Endometrial microvascular endothelial cells (primary cell): ENCODE measurements around the gene MYH9. TPM values are rescaled to one million over a fixed set of nuclear protein-coding genes. Genes with fewer than 3 reads are reported as not detected.
"Not testable (repeated sequence)": the region's sequence is repeated elsewhere in the genome, so short reads cannot be mapped to it uniquely, and the experiment has no call there.

ENCODE experiments used
- in situ Hi-C: cut with HindIII; loops from 2 replicates; pipeline ENCODE4 v1.10.0; 2017; ENCODE audit warnings: low sequenced_read_pairs, low pct_unique_long_range_greater_than_20kb; ENCODE audit errors: inconsistent ontology term
- total RNA-seq: library from RNA; depleted of rRNA; stranded (reverse); fragments of >200 nt; gene quantifications from one replicate; pipeline ENCODE4 v1.2.3, GENCODE V29; 2015; ENCODE audit errors: inconsistent ontology term

Gene MYH9
- total RNA-seq, 1 donor from 2014 or later = 887 TPM

DNA sequence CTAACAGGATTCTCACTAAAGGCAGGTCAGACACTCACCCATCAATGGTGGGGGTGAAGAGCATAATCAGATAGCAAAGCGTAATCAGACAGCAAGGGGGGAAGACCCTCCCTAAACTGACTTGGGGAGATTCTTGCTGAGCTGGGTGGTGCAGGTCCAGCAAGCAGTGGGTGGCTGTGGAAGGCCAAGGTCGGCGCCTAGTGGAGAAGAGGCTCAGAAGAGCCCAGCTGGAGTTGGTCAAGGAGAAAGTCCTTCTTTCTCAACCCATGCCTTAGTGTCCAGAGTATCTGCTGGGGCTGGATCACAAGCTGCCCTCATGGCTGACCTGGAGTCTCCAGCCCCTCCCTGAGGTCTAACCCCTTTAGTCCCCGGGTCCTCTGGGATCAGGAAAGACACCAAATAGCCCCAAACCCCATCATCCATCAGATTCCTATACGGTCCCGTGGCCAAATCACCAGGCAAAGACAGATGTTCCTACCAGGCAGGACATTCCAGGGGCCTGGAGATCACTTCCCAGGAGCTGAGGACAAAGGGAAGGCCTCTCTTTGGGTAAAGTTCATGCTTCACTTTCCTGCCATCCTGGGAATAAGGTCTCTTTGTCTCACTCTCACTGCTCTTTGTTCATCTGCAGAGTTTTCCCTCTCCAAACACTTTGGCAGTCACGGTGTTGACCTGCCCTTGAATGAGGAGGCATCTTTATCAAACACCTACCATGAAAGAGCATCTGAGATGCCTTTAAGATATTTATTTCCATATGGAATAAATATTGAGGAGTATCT lies 123.7 kb downstream of the MYH9 start:
- in situ Hi-C loops = not testable (repeated sequence)

DNA sequence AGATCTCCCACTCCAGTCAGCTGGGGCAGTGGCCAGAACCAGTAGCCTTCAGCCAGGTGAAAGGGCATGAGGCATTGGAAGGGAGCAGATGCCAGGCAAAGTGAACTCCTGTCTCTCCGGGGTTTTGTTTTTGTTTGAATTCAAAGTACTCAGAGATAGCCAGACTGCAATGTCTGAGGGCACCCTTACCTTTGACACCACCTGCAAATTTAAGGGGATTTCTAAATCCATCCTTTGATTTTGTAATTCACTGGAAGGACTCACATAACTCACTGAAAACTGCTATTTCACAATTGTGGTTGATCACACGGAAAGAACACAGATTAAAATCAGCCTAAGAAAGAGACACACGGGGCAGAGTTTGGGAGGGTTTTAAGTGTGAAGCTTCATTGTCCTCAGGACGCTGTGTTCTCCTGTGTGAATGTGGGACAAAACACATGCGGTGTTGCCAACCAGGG lies 124.5 kb downstream of the MYH9 start:
- in situ Hi-C loops = not testable (repeated sequence)

DNA sequence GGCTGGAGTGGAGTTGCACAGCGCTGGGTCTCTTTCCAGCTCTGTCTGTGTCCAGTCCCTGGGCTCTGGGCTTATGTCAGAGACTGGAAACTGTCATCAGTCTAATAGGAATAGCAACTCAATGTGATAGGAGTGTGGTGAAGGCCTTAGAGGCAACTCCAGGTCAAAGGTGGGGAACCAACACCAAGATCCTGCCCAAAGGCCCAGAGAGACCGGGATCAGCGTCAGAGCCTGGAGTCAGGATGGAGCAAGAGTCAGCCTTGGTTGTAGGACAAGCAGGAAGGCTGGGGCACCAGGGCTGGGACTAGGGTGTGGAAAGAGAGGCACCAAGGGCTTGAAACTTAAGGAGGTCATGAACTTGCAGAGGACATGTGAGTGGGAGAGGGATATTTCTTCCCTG lies 125.5 kb downstream of the MYH9 start:
- in situ Hi-C loops = not testable (repeated sequence)

DNA sequence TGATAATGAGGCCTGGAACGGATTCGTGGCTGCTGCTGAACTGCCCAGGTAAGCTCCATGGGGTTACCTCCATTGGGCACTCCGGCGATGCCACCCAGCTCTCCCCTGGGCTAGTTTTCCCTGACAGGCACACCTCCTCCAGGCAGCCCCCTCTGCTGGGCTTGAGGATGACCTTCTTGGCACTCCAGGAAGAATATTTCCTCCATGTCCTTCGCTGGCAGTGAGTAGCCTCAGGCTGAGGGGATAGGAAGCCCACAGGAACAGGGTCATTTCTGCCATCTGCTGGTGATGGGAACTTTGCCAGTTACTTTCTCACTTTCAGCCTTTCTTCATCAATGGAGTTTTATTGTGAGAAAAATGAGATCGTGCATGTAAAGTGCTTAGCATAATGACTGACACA lies 126.1 kb downstream of the MYH9 start:
- in situ Hi-C loops = not testable (repeated sequence)

DNA sequence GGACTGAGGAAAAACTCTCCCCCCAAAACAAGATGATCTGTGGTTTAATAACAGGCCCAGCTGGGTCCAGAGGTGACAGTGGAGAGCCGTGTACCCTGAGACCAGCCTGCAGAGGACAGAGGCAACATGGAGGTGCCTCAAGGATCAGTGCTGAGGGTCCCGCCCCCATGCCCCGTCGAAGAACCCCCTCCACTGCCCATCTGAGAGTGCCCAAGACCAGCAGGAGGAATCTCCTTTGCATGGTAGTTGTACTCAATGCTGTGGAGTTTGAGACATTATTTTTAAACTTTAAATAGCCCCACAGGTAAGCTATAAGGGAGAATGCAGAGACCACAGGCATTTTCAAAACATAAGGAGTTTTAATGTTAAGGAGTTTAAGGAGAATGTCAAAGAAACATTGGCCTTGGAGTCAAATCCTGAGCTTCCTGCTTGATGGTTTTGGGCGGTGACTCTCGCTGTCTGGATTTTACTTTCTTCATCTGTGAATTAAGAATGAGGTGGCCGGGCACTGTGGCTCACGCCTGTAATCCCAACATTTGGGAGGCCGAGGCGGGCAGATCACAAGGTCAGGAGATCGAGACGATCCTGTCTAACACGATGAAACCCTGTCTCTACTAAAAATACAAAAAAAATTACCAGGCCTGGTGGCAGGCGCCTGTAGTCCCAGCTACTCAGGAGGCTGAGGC lies 128.0 kb downstream of the MYH9 start:
- in situ Hi-C loops = no loop called here

DNA sequence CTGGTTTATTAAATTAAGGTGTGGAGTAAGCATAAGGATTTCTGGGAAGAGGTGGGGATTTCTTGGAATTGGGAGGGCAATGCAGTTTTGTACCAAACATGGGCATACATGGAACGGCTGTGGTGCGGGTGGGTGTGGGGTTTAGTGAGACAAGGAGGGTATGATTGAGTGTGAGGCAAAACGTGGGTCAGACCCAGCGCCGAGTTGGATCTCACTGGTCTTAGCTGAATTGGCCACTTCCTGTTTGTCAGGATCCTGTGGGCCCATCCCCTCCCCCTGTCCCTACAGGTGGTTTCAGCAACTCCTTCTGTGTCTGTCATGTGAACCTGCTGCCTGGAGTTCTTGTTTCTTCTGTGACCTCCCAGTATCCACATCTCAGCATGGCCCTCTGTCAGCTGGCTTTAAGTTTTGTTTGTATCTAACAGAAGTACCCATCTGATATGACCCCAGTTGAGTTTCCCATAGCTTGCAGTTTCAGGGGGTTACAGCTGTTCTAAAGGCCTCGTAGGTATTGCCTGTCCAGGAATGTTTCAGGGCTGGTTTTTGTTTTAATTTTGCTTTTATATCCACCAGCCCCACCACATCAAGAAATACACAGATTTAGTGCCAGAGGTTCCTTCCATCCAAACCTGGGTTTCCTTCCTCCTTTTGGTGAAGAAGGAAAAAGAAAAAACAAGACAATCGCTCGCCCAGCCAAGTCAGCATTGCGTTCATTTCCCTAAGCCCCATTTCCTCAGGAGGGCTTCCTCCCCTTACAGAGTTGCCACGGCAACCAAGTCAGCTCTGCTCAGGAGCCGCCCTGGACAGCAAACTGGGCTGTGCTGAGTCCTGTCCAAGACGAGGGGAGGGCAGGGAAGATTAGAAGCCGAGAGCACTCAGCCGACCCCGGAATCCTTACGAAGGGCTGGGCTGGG lies 128.8 kb downstream of the MYH9 start:
- in situ Hi-C loops = no loop called here

DNA sequence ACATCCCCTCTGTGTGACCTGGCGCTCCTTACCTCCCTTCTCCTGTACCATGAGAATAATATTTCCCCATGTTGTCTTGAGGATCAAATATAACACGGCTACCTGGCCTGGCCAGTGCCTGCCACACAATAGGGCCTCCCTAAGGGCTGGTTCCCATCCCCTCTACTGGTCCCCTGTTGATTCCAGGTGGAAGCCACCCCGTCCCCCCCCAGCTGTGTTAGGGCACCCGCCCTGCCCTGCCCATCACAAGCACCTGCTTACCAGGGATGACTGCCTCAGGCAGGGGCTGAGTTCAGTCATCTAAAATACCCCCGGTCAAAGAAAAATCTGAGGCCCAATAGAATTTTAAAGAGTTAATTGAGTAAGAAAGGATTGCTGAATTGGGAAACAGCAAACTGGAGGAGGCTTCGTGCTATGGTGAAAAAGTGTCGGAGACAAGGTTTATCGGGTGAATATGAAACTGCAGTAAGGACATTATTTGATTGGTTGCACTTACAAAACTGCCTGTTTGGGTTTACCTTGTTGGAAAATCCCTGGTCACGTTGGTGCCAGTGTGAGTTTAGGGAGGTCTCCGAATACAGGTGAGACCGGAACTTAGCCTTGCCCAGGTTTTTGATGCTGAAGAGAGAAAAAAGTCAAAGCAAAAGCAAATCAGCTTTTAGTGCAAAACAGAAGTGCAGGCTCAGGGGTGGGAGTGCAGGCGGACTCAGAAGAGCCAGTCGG lies 129.7 kb downstream of the MYH9 start:
- in situ Hi-C loops = no loop called here

DNA sequence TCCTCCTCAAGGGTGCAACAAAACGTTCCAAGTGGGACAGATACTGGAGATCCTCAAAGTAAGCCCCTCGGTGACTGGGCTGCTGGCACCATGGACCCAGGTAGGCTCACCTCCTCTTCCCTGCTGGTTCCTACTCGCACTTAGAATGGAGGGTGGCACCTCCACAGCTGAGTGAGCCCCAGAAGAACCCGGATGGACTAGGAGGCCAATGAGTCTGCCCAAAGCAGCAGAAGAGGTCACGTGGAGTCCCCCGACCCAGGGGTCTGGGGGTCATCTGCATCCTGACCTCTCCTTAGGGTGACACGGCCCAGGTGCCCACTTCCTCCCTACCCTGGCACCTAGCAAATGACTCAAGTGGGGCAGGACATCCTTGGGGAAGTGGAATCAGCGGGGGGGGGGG lies 130.5 kb downstream of the MYH9 start:
- in situ Hi-C loops = no loop called here

DNA sequence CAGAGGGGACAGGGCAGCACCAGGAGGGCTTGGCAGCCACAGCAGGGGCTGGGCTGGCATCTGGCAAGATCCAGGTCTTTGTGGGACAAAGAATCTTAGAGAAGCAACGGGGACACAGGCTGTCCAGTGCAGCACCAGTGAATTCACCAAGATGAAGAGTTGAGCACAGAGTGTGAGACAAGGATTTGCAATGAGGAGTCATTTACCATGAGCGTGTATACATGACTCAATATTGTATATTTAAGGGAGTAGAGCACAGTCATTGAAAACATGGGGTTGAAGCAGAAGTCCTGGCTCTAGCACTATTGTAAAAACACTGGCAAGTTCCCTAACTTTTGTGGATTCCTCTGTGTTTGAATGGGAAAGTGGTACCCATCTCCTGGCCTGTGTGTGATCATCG lies 131.3 kb downstream of the MYH9 start:
- in situ Hi-C loops = no loop called here

DNA sequence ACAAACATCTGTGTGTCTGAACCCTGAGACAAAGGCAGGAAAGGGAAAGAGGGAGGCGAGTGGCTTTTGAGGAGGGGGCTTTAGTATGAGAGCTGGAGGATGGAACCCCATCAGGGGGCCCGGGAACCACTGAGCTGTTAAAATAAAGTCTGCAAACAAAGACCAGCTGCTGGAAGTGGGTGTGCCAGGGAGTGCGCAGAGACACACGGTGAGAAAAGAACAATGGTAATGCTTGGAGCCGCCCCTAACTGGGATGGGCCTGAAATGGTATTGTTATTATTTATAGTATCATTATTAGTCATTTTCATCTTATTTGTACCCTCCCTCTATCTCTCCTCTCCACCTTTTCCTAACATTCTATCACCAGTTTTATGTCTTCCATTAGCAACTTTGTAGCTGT lies 132.2 kb downstream of the MYH9 start:
- in situ Hi-C loops = not testable (repeated sequence)

DNA sequence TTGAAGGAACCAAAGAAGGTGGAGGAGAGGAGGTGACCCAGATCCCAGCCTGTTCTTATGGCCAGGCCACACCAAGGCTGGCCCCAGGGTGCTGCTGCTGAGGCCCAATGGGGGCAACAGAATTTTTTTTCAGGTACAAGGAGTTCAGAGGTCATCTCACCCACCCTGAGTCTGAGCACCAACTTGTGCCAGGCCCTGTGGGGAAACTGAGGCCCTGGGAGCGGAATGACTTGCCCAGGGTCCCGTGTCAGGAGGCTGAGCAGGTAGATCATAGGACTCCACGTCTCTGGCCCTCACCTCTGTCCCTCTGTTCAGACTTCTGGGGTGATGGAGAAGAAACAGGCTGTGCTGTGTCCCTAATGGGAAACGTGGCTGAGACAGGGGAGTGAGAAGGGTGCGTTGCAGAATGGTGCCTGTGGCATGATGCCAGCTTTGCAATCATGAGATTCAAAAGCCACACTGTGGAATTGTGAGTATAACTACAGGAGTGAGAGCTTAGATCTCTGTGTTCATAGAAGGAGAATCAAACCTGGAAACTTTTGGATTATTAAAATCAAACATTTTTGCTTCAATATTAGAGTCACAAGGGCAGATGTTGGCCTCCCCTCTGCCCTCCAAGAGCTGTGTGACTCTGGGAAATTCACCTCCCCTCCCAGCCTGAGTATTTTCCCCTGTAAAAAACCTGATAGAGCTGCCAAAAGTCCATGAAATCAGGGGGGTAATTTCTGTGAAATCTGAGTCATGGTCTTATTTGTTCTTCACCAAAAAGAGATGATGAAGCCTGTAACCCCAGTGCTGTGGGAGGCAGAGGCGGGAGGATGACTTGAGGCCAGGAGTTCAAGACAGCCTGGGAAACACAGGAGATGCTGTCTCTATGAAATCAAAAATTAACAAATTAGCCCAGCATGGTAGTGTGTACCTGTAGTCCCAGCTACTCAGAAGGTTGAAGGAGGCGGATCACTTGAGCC lies 134.0 kb downstream of the MYH9 start:
- in situ Hi-C loops = no loop called here

DNA sequence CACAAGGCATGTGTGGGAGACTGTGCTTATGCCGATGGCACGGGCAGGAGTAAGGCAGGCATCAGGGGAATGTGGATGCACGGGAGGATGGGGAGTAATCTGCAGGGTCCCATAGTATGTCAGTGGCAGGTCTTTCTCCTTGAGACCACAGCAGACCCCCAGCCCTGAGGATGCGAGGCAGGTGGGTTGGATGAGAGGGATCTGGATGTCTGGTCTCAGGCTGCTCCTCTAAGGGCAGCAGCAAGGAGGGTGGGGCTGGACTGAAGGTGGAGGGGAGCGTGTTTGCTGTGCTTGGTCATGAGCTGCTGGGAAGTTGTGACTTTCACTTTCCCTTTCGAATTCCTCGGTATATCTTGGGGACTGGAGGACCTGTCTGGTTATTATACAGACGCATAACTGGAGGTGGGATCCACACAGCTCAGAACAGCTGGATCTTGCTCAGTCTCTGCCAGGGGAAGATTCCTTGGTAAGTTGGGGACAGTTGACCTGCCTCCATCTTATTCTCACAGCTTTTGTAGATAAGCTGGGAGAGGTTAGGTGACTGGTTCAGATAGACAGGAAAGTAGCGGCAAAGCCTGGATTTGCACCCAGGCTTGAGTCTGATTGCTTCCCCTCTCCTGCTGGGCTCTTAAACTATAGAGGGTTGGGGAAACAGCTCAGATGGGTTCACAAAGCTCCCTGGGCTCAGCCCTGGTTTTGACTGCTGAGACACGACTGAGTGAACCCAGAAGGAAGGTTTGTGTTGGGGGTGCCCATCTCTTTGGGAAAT lies 134.8 kb downstream of the MYH9 start, which contains the start of gene APOL1:
Gene APOL1 (plus strand): TSS at position 380 of the 769 bp plus-strand sequence. CDS start 1,823 bp downstream, outside the sequence.
- in situ Hi-C loops = no loop called here

DNA sequence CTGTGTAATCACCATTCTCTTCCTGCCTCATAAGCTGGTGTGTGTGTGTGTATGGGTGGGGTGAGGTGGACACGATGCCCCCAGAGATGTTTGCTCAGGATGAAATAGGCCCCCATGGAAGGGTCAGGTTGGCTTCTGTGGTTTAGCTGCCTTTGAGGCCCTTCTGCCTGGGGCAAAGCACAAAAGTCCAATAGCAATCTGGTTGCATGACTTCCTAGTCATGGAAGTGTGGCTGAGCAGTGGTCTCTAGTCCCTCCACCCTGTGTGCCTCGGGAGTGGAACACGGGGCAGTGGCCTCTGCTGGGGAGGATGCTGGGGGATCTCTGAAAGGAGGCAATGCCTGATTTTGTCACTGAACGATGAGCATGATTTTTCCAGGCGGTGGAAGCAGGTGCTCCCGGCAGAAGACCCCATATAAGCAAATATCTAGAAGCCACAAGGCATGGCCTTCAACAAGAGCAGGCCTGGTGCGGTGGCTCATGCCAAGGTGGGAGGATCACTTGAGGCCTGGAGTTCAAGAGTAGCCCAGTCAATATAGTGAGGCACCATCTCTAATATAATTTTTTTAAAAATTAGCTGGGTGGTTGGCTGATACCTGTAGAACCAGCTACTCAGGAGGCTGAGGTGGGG lies 135.7 kb downstream of the MYH9 start:
- in situ Hi-C loops = not testable (repeated sequence)

DNA sequence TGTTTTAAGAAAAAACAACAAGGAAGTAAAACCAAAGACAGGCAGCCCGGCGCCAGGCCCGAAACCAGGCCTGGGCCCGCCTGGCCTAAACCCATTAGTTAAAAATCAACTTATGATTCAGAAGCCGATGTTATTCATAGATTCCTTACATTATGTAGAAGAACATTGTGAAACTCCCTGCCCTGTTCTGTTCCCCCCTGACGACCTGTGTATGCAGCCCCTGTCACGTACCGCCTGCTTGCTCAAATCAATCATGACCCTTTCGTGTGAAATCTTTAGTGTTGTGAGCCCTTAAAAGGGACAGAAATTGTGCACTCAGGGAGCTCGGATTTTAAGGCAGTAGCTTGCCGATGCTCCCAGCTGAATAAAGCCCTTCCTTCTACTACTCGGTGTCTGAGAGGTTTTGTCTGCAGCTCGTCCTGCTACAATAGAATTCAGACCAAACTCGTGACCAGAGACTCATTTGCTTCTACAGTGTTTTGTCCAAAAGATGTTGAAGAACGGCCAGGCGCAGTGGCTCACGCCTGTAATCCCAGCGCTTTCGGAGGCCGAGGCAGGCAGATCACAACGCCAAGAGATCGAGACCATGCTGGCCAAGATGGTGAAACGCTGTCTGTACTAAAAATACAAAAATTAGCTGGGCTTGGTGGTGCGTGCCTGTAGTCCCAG lies 137.3 kb downstream of the MYH9 start:
- in situ Hi-C loops = not testable (repeated sequence)

DNA sequence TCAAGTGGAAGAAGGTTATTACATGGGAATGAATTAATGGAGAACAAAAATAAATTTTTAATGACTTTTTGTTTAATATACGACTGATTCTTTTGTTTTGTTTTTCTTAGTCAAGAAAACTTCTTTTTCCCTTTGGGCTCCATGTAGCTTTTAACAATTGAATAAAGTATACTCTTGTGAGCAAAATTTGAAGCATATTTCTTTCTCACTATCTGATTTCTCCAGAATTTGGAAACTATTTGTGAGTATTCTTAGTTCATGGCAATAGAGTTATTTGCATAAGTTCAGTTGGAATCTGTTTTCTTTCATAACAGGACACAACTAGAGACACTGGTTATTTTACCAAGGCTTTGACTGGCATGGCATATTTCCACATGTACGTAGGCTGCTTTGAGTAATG lies 138.6 kb downstream of the MYH9 start:
- in situ Hi-C loops = no loop called here

DNA sequence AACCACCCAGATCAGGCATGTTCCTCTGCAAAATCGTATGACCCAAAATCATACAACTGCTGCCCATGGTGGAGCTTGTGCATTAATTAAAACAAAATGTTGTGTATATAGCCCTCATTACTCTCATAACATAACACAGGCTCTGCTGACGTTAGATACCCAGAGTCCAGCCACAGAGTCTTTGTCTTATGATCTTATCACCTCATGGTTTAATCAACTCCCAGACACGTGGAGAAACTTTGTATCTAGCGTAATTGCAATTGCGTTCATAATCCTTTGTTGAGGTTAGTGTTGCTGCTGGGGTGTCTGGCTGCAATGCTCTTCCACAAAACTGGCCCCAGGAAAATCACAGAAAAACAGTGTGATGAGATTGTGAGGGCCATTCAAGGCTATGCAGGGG lies 139.8 kb downstream of the MYH9 start:
- in situ Hi-C loops = no loop called here
